Measurements from ENCODE around the gene DVL1. TPM values are rescaled to one million over a fixed set of nuclear protein-coding genes. Genes with fewer than 3 reads are reported as not detected.
"Not testable (repeated sequence)": the region's sequence is repeated elsewhere in the genome, so short reads cannot be mapped to it uniquely, and the experiment has no call there.

The DVL1 gene
- total RNA-seq, 1 donor from 2014 or later: 70.8 TPM

GRCh38 chr1:1373815-1374588 lies 24.8 kb upstream of the DVL1 start:
- DNase-seq (ENCODE audit: low read depth): no peak

DNA sequence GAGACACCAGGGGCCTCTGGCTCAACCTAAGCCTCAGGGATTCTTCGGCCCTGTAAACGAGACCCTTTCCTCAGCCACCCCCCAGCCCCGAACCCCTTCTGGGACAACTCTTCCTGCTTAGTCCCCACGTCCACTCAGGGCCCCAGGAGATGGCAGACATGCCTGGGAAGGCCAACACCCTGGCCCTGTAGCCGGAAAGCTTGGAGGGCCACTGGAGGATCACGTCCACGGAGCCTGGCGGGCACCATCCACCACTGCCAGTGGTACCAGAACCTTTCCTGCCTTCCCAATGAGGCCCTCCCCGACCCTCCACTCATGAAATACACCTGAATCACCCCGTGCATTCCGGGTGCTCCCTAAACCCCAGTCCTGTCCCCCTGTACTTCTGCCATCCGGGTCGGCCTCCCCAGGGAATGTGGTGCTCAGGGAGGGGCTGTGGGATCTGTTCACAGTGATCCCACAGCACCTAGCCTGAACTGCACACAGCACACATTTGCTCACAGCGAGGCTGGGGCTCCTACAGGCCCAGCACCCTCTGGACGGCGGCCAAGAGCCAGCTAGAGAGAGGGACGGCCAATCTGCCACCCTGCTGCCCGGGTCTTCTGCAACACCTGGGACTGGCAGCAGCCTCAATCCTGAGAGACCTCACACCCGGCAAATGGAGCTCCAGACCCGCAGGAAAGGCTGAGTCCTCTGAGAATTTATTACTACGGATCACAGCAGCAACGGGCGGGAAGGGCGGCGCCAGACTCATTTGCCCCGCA lies 24.0 kb upstream of the DVL1 start:
- DNase-seq (ENCODE audit: low read depth): no peak

DNA sequence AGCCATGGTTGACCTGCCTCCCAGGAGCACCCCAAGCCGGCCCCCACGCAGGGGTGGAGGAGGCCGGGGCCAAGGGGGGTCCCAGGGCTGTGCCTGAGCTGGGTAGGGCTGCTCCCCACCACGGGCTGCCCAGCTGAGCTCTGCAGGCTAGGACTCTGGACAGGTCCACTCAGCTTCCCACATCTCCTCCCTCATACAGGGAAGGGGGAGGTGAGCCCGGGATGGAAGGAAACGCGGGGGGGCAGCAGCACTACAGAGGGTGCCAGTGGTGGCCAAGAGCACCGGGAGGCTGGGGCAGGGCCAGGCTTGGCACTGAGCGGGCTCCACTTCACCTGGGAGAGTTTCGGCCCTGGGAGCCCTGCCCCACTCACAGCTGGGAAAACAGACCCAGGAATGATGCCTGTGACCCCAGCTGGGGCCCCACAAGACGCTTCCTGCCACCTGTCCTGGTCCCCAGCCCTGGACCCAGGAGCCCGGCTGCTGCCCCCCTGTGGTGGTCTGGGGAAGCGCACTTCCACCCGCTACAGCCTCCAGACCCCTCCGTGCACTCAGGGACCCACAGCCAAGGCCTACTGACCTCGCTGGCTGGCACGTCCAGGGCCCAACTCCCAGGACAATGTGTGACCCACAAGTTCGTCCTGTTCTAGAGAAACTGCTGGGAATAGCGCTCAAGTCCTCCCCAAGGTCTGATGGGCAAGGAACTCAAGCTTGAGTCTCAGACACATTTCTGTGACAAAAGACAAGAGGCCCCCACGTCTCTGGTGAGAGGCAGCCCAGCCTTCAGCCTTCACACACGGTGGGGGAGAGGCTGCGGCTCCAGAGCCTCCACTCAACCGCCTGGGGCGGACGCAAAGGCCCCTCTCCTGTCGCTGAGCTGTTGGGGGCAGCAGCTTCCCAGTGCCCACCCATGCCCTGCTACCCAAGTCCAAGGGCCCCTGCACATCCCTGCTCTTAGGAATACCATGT lies 22.8 kb upstream of the DVL1 start:
- no peak for DNase-seq (ENCODE audit: low read depth)

DNA sequence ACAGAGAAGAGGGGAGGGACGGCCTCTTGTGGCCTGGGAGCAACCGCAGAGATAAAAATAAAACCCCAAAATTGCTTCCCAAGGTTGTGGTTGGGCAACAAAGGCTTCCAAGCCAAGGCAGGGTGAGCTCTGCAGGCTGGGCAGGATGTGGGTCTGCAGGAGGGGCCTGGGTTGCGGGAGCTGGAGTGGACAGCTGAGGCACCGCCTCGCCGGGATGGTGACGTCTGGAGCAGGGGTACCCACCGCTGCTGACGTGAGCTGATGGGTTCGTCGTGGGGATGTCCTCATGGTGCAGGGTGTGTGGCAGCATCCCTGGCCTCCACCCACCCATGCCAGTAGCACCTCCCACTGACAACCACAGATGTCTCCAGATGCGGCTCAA lies 22.1 kb upstream of the DVL1 start:
- no peak for DNase-seq (ENCODE audit: low read depth)

- no peak for DNase-seq (ENCODE audit: low read depth)
These were observed 21.6 kb upstream of the DVL1 start for GRCh38 chr1:1370771-1371300.

GRCh38 chr1:1370094-1370493 lies 20.9 kb upstream of the DVL1 start:
- not testable (repeated sequence) for DNase-seq (ENCODE audit: low read depth)

- DNase-seq (ENCODE audit: low read depth): no peak
These were observed 18.1 kb upstream of the DVL1 start for GRCh38 chr1:1367315-1367714.

DNA sequence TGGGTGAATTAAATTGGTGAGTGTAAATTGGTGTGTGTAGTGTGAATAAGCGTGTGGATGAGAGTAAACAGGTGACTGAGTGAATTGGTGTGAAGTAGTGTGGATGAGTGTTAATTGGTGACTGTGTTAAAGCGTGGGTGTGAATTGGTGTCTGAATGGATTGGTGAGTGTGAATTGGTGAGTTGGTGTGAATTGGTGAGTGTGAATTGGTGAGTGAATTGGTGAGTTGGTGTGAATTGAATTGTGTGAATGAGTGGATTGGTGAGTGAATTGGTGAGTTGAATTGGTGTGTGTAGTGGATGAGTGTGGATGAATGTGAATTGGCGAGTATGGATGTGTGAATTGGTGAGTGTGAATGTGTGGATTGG lies 17.5 kb upstream of the DVL1 start:
- no peak for DNase-seq (ENCODE audit: low read depth)

DNA sequence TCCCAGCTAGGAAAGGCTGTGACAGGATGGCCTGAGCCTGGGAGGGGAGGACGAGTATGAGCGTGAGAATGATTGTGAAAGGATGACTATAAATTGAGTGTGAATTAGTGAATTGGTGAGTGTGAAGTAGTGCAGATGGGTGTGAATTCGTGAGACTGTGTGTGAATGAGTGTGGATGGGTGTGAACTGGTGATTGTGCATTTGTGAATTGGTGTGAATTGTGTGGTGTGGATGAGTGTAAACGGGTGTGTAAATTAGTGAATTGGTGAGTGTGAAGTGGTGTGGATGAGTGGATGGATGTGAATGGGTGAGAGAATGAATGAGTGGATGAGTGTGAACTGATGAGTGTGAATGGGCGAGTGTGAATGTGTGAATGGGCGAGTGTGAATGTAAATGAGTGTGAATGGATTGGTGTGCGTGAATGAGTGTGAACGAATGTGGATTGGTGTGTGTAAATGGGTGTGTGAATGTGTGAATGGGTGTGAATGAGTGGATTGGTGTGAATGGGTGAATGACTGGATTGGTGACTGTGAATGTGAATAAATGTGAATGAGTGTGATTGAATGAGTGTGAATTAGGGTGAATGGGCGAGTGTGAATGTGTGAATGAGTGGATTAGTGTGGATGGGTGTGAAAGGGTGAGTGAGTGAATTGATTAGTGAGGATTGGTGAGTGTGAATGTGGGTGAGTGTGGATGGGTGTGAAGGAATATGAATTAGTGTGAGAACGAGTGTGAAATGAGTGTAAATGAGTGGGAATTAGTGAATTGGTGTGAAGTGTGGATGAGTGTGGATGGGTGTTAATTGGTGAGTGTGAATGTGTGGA lies 16.9 kb upstream of the DVL1 start:
- DNase-seq (ENCODE audit: low read depth): no peak

GRCh38 chr1:1364266-1364665 lies 15.0 kb upstream of the DVL1 start:
- DNase-seq (ENCODE audit: low read depth): no peak

DNA sequence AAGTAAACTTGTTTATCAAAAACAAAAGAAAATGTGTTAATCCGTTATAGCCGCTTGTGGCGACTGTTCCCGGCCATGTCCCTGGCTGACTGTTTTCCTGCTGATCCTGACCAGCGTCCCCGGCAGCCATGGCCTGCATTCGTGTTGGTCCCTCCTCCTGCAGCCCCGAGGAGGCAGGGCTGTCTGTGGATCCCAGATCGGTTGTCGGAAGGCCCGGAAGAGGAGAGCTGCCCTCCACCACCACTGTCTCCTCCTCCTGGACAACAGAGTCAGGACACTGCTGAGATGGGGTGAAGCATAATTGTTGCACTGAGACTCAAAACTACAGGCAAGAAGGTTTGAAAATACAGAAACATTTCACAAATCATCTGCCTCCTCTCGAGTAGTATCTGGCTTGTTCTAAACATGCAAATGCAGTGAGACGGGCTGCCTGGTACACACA lies 12.8 kb upstream of the DVL1 start:
- peak; percentile 23 for DNase-seq (ENCODE audit: low read depth)

GRCh38 chr1:1361233-1361981 lies 12.2 kb upstream of the DVL1 start:
- no peak for DNase-seq (ENCODE audit: low read depth)

DNA sequence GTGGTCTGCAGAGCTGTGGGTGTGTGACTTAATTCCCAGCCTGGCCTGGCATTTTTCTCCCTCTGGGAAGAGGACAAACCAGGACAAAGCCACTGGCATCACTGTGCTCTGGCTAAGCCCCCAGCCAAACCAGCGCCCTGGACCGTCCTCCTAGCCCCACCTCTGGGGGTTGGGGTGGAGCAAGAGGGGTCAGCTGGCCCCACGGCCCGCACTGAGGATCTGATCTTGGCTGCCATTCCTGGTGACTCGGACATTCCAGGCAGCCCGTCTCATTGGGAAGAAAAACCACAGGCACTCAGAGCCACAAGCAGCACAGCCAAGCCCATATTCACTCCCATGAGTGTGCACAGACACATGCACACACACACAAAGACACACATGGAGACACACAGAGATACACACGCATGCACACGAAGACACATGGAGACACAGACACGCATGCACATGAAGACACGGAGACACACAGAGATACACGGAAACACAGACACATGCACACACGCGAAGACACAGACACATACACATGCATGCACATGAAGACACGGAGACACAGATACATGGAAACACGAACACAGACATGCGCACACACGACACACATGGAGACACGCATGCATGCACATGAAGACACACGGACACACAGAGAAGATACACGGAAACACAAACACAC lies 11.4 kb upstream of the DVL1 start:
- peak; percentile 87 for DNase-seq (ENCODE audit: low read depth)

- no peak for DNase-seq (ENCODE audit: low read depth)
These were observed 10.6 kb upstream of the DVL1 start for GRCh38 chr1:1359664-1360468.

DNA sequence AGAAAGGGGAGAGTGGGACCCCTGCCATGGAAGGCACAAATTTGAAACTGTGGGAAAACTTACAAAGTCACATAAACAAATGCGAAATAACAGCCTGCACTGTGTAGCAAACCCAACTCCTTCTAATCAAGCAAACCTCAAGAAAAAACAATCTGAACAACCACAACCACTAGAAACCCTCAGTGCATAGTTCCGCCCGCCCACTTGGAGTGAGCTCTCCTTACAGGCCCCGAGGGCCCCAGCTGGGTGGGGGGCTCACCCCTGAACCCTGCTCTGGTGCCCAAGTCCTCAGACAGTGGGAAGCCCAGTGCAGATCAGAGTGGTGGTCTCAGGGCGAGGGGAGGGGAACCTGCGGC lies 10.1 kb upstream of the DVL1 start:
- peak; percentile 41 for DNase-seq (ENCODE audit: low read depth)

DNA sequence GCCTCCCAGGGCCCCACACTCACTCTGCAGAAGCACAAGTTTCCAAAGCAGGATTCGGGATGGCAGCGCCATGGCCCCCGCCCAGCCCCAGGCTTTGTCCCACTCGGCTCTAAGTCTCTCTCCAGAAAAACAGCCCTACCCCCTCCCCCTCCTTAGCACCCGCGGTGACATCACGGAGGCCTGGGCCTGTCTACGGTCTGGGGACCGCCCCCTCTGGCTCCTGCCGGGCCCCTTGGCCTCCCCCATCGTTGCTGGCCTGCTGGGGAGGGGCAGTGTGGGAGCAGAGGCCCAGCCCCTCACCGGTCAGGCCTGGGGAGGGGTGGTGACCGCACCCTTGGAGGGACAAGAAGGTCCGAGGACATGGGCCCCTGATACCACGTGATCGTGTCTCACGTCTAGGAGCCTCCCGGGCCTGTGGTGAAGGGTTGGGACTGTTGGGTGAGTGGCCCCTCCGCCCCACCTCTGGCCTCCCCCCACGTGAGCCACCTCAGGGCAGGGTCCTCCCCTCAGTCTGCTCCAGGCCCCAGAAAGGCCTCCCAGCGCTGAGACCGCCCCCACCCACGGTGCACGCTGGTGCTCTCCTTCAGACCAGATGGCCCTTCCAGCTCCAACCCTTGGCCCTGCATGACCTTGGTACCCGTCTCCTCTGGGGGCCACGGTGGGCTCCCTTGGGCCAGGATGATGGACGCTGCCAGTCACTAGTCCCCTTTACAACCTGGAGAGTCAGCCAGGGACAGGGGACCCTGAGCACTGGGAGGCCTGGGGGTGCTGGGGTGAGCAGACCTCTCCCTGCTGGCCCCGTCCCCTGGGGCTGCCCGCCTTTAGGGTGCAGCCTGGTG lies 9.4 kb upstream of the DVL1 start, which contains the start of gene MXRA8:
Gene MXRA8 (minus strand): TSS at position 123 of the 839 bp plus-strand sequence. CDS start 51 bp downstream, at position 72.
- DNase-seq (ENCODE audit: low read depth): no peak

GRCh38 chr1:1357871-1358432 lies 8.7 kb upstream of the DVL1 start:
- no peak for DNase-seq (ENCODE audit: low read depth)
